Measurements from ENCODE around the gene DMRT2.

Gene DMRT2

GRCh38 chr9:1085086-1085485, 34.9 kb downstream of the DMRT2 start:
- TF ChIP-seq, protein P1, sequence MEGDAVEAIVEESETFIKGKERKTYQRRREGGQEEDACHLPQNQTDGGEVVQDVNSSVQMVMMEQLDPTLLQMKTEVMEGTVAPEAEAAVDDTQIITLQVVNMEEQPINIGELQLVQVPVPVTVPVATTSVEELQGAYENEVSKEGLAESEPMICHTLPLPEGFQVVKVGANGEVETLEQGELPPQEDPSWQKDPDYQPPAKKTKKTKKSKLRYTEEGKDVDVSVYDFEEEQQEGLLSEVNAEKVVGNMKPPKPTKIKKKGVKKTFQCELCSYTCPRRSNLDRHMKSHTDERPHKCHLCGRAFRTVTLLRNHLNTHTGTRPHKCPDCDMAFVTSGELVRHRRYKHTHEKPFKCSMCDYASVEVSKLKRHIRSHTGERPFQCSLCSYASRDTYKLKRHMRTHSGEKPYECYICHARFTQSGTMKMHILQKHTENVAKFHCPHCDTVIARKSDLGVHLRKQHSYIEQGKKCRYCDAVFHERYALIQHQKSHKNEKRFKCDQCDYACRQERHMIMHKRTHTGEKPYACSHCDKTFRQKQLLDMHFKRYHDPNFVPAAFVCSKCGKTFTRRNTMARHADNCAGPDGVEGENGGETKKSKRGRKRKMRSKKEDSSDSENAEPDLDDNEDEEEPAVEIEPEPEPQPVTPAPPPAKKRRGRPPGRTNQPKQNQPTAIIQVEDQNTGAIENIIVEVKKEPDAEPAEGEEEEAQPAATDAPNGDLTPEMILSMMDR (conservative IDR thresholded peaks at IDR 0.05; ENCODE audit: low read length): no peak
- no peak for DNase-seq (ENCODE audit: low read depth)
- no peak overlapping the region for H3K4me3 ChIP-seq (ENCODE audit: low read length)

GRCh38 chr9:1086517-1086916, 36.4 kb downstream of the DMRT2 start:
- no peak overlapping the region for H3K4me3 ChIP-seq (ENCODE audit: low read length)
- no peak for DNase-seq (ENCODE audit: low read depth)
- TF ChIP-seq, protein P1 (conservative IDR thresholded peaks at IDR 0.05; ENCODE audit: low read length): no peak

GRCh38 chr9:1087120-1087881, 37.1 kb downstream of the DMRT2 start:
- TF ChIP-seq, protein P1 (conservative IDR thresholded peaks at IDR 0.05; ENCODE audit: low read length): no peak
- H3K4me3 ChIP-seq (ENCODE audit: low read length): no peak overlapping the region
- no peak for DNase-seq (ENCODE audit: low read depth)

GRCh38 chr9:1094749-1095148, 44.6 kb downstream of the DMRT2 start:
- TF ChIP-seq, protein P1 (conservative IDR thresholded peaks at IDR 0.05; ENCODE audit: low read length): no peak
- no peak for DNase-seq (ENCODE audit: low read depth)
- no peak overlapping the region for H3K4me3 ChIP-seq (ENCODE audit: low read length)

DNA sequence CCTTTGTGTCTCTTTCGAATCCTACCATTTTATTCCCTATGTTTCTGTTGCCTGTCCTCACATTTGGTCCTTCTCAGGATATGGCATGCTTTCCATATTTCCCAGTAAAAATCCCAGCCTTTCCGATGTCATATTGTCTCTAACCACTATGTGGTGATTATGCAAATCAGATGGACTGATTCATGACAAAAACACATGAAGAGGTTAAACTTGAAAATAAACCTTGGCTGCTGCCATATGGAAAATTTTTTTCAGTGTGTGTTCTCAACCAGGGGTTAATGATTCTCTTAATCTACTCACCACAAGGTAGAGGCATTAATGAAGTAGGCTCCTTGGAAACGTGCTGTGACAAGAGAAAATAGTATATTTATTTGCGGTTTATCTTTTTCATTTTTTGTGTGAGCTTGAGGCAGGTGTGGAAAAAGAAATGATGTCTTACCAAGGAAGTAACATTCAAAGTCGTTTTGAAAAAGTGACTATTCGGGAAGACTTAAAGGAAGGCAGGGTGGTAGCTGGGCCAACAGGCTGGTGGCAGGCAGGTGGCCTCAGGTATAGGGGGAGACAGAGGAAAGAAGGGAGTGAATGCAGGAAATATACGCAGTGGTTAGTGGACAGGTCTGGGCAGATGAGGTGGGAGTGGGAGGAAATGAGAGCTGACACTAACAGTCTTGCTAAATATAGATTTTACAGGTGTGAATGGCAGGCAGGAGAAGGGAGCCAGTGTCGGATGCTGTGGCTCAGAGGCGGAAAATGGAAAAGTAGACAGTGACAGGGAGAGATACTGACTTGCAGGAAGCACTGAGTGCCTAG, 46.2 kb downstream of the DMRT2 start:
- H3K4me3 ChIP-seq (ENCODE audit: low read length): no peak overlapping the region
- TF ChIP-seq, protein P1 (conservative IDR thresholded peaks at IDR 0.05; ENCODE audit: low read length): no peak
- no peak for DNase-seq (ENCODE audit: low read depth)

DNA sequence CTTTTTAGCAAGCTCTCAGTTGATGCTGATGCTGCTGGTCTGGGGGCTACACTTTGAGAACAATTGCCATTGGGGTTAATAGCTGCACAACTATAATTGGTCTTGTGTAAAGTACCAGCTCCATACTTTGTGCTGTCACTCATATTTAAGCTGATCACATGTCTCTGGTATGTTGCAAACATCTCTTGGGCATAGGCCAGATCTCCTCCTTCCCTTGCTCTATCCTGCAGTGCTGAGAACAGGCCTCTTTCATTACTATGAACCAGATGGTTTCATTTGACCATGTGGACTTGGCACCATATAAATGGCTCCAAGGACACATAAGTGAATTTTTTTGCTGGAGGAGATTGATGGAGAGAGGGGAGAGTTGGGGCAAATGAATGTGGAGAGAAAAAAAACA, 48.4 kb downstream of the DMRT2 start:
- DNase-seq (ENCODE audit: low read depth): peak; percentile 34
- TF ChIP-seq, protein P1 (conservative IDR thresholded peaks at IDR 0.05; ENCODE audit: low read length): no peak
- H3K4me3 ChIP-seq (ENCODE audit: low read length): no peak overlapping the region

DNA sequence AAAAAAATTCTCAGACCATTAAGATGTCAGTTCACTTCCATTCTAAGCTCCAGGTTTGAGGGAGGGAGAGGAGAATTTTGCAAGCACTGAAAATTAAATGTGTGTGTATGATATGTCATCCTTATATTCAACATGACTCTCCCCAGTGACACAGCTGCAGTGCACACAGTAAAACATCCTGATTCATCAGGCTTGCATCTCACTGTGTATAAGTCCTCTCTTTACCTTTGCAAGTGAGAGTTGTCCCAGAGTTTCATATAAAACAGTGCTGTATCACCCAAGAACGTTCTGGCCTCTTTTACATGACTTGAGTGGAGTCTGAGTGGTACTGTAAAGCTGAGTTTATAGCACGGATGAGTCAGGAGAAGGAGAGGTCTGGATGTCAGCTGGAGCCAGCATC, 50.0 kb downstream of the DMRT2 start:
- no peak overlapping the region for H3K4me3 ChIP-seq (ENCODE audit: low read length)
- DNase-seq (ENCODE audit: low read depth): no peak
- TF ChIP-seq, protein P1 (conservative IDR thresholded peaks at IDR 0.05; ENCODE audit: low read length): no peak
